HG03442 (cell line): ENCODE measurements around the gene DFFB.

ENCODE experiments used
- ATAC-seq: cut with Tn5 transposase; IDR thresholded peaks from one replicate; pipeline ENCODE4 v1.9.1; 2021; ENCODE audit warnings: mild to moderate bottlenecking, moderate library complexity; ENCODE audit not compliant: unreplicated experiment

Gene DFFB

GRCh38 chr1:3869751-3870301 lies 12.6 kb downstream of the DFFB start:
- no peak for ATAC-seq

GRCh38 chr1:3871451-3871805 lies 14.2 kb downstream of the DFFB start:
- no peak for ATAC-seq

GRCh38 chr1:3872546-3872945 lies 15.3 kb downstream of the DFFB start:
- ATAC-seq = no peak

- ATAC-seq = no peak
Observed at GRCh38 chr1:3874736-3875135, 17.5 kb downstream of the DFFB start.

GRCh38 chr1:3876716-3877115 lies 19.4 kb downstream of the DFFB start:
- ATAC-seq = no peak

GRCh38 chr1:3879099-3879498 lies 21.8 kb downstream of the DFFB start:
- ATAC-seq = no peak

GRCh38 chr1:3879787-3880428 lies 22.6 kb downstream of the DFFB start:
- ATAC-seq = no peak

- ATAC-seq = no peak
Observed at GRCh38 chr1:3880429-3881192, 23.3 kb downstream of the DFFB start.

GRCh38 chr1:3881193-3881480 lies 23.9 kb downstream of the DFFB start:
- ATAC-seq = no peak

GRCh38 chr1:3883194-3883925 lies 26.1 kb downstream of the DFFB start:
- ATAC-seq = no peak

GRCh38 chr1:3884966-3885365 lies 27.7 kb downstream of the DFFB start:
- ATAC-seq = no peak

GRCh38 chr1:3885611-3886010 lies 28.3 kb downstream of the DFFB start:
- ATAC-seq = no peak

- ATAC-seq = no peak
Observed at GRCh38 chr1:3886106-3886670, 28.9 kb downstream of the DFFB start.

GRCh38 chr1:3886691-3887090 lies 29.4 kb downstream of the DFFB start:
- ATAC-seq = no peak

GRCh38 chr1:3888301-3888700 lies 31.0 kb downstream of the DFFB start:
- ATAC-seq = no peak

GRCh38 chr1:3889936-3890335 lies 32.7 kb downstream of the DFFB start:
- no peak for ATAC-seq

GRCh38 chr1:3890389-3891328 lies 33.4 kb downstream of the DFFB start:
- ATAC-seq = no peak

- ATAC-seq = no peak
Observed at GRCh38 chr1:3891329-3891865, 34.1 kb downstream of the DFFB start.

- no peak for ATAC-seq
Observed at GRCh38 chr1:3892748-3893147, 35.5 kb downstream of the DFFB start.

- no peak for ATAC-seq
Observed at GRCh38 chr1:3893190-3893589, 35.9 kb downstream of the DFFB start.
